Superior temporal gyrus (tissue), 1 donor: ENCODE measurements around the gene SLC35B1.

ENCODE experiments used
- DNase-seq: peaks from one replicate; pipeline ENCODE4 v3.0.0-alpha.2; 2016; ENCODE audit errors: extremely low spot score

Gene SLC35B1

DNA sequence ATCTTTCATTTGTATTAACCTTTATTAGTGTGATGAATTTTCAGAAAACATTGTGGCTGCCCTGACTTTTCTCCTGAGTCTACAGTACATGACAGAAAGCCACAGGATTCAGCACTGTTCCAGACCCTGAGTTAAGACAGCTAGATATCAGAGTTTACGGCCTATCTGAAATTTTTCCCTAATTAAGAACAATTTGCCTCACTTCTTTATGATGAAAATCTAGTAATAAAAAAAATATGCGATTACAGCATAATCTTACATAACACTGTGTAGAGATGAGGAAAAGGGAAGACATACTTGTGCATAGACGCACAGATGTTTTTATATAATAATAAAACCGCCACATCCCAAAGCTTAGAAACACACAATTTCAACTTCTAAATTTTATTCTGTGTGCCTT lies 37.1 kb downstream of the SLC35B1 start:
- DNase-seq = no peak

DNA sequence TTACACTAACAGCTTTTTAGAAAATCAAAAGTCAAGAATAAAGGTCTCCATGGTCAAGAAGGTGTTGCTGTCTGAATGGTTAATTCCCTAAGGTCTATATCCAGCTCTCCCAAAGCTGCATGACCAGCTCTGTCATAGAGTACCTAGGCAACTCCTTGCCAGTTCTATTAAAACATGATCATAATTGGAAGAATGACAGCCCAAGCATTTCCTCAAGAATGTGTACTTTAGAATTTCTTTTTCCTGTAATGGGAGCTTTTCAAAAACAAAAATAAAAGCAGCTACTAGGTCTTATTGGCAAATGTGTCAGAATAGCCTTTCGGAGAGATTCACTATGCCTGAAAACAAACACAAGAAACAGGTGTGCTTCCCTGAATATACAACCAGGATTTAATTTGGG lies 37.8 kb downstream of the SLC35B1 start:
- no peak for DNase-seq

DNA sequence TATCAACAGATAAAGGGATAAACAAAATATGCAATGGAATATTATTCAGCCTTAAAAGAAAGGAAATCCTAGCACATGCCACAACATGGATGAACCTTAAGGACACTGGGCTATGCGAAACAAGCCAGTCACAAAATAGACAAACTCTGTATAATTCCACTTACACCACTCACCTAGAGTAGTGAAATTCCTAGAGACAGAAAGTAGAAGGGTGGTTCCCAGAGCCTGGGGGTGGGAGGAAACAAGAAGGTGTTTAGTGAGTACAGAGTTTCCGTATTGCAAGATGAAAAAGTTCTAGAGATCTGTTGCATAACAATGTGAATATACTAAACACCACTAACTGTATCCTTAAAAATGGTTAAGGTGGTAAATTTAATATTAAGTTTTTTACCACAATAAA lies 39.9 kb downstream of the SLC35B1 start:
- no peak for DNase-seq

DNA sequence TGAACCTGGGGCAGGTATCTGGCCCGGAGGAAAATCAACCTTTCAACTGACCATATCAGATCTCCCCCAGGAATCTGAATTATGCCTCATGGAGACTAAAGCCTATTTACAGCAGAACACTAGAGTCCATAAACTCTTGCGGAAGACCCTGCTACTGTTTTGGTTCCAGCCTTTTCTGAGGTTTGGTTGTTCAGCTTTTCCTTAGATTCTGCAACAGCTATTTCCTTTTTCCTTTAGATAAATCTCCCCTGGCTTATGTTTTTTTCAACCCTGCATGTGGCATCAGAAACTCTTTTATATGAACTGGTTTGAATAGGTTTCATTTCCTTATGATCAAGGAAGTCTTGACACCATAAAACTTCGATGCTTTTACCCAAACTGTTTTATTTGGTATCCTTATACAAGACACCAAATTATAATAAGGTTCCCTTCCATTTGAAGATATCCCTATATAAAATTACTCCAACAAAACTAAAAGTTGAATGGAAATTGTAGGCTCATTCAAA lies 43.0 kb downstream of the SLC35B1 start:
- DNase-seq = no peak

DNA sequence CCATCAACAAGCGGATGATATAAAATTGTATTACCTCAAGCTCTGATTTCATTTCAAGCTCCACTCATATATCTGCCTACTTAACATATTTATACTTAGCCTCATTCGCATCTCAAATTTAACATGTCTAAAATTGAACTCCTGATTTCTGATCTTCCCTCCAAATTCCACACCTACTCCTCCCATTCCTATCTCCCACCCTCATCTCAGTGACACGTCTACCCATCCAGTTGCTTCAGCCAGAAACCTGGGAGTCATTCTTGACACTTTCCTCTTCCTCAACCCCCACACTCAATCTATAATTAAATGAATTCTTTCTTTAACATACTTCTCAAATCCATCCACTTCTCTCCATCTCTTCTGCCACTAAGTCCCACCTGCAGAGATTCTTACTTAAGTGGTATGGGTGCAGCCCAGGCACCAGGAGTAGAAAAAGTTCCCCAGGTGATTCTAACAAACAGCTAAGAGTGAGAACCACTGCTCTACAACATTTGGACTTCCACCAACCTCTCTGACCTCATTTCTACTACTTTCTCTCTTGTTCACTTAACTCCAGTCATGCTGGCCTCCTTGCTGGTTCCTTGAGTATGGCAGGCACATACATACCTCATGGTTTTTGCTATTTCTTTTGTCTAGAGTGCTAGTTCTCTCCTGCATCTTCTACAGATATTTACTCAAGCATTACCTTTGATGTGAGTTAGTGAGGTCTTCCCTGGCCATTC lies 47.9 kb downstream of the SLC35B1 start:
- no peak for DNase-seq

DNA sequence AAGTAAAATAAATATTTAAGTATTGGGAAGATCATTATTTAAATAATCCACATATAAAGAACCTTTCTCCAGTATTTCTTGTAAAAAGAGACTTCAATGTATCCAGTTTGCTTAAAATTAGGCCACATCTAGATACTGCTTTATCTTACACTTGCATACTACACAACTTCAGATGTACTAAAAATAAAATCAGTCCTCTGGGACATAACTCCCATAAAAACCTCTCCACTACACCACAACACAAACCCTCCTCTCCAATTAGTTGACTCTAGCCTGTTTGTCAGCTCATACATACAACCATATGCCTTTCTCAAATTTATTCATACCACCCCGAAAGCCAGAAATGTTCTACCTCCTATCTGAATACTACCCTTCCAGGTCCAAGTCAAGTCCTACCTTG lies 51.5 kb downstream of the SLC35B1 start:
- no peak for DNase-seq
